B cell (primary cell): ENCODE data around the gene ALPL. TPM values are rescaled to one million over a fixed set of nuclear protein-coding genes. Genes with fewer than 3 reads are reported as not detected.

Experiments
- ATAC-seq: fragments of 200-7000 bp; cut with Tn5 transposase; one replicate; pipeline ENCODE4 v1.10.0; 2021; ENCODE audit warnings: low read depth, mild to moderate bottlenecking, moderate number of reproducible peaks, moderate library complexity
- CTCF ChIA-PET: fragments of 350-600 bp; sonication (Branson Sonifier 250); formaldehyde crosslinking; loops from one replicate; lab custom pipeline; 2021; ENCODE audit warnings: antibody characterized with exemption, inconsistent platforms; lab: Charles Lee
- POLR2A ChIA-PET: fragments of 350-600 bp; sonication (Branson Sonifier 250); formaldehyde crosslinking; loops from one replicate; lab custom pipeline; 2021; ENCODE audit warnings: antibody characterized with exemption; lab: Charles Lee
- DNase-seq: peaks from one replicate; pipeline ENCODE4 v3.0.0; 2013
- H2AFZ ChIP-seq: 2 replicates; pipeline ENCODE4 v1.6.1; 2012; ENCODE audit warnings: mild to moderate bottlenecking, low read depth, low read length; ENCODE audit not compliant: insufficient read depth, poor library complexity, severe bottlenecking
- H3K27ac ChIP-seq, 2 donors: 1 replicate in 1 of 2; 2 replicates in 1 of 2; pipeline ENCODE4 v1.5.1; 2012 to 2013; ENCODE audit warnings: low read length in 2 of 2, mild to moderate bottlenecking in 2 of 2, moderate library complexity in 1 of 2
- H3K27me3 ChIP-seq, 4 experiments: fragments of 200-600 bp in 1 of 4; sonication (generic) in 1 of 4; replicated peaks in 1 of 4; 1 replicate in 2 of 4; 2 replicates in 2 of 4; pipeline versions ENCODE4 v1.6.1 to v1.7.0; 2013 to 2016; ENCODE audit warnings: low read length in 3 of 4, mild to moderate bottlenecking in 2 of 4, mixed read lengths in 1 of 4, moderate library complexity in 1 of 4; ENCODE audit not compliant: insufficient read depth in 4 of 4, control insufficient read depth in 3 of 4; ENCODE audit errors: control extremely low read depth in 1 of 4
- H3K36me3 ChIP-seq, 2 experiments: replicated peaks in 1 of 2; 1 replicate in 1 of 2; 2 replicates in 1 of 2; pipeline versions ENCODE4 v1.6.1 to v1.7.1; 2013; ENCODE audit warnings: low read length in 1 of 2; ENCODE audit not compliant: insufficient read depth in 2 of 2, control insufficient read depth in 1 of 2; ENCODE audit errors: control extremely low read depth in 1 of 2, extremely low read depth in 1 of 2
- H3K4me1 ChIP-seq, 2 donors: fragments of 200-600 bp in 1 of 2; sonication (generic) in 1 of 2; 1 replicate in 1 of 2; 2 replicates in 1 of 2; pipeline versions ENCODE4 v1.5.1 to v1.6.1; 2013 to 2017; ENCODE audit warnings: low read length in 2 of 2; ENCODE audit not compliant: control insufficient read depth in 2 of 2, insufficient read depth in 2 of 2
- H3K4me2 ChIP-seq: replicated peaks from 2 replicates; pipeline ENCODE3; 2012; ENCODE audit warnings: mild to moderate bottlenecking, low read depth, low read length; ENCODE audit not compliant: poor library complexity, severe bottlenecking
- H3K4me3 ChIP-seq, 5 experiments: fragments of 200-600 bp in 1 of 5; sonication (generic) in 1 of 5; 1 replicate in 3 of 5; 2 replicates in 2 of 5; pipeline versions ENCODE4 v1.5.1 to v1.7.0; 2011 to 2016; ENCODE audit warnings: low read length in 4 of 5, mild to moderate bottlenecking in 4 of 5, low read depth in 2 of 5, control low read depth in 1 of 5, moderate library complexity in 1 of 5; ENCODE audit not compliant: insufficient read depth in 1 of 5; ENCODE audit errors: control extremely low read depth in 1 of 5, extremely low read depth in 1 of 5
- H3K79me2 ChIP-seq: fragments of 200-600 bp; sonication (generic); one replicate; pipeline ENCODE4 v1.6.0; 2016; ENCODE audit warnings: low read length; ENCODE audit not compliant: control insufficient read depth, insufficient read depth
- H3K9ac ChIP-seq: fragments of 200-600 bp; sonication (generic); 2 replicates; pipeline ENCODE4 v1.6.1; 2017; ENCODE audit warnings: mild to moderate bottlenecking, low read length, moderate library complexity
- H3K9me3 ChIP-seq, 3 donors: one replicate each; pipeline versions ENCODE4 v1.6.1 to v1.7.1; 2013; ENCODE audit warnings: low read length in 2 of 3; ENCODE audit not compliant: control insufficient read depth in 2 of 3, insufficient read depth in 1 of 3; ENCODE audit errors: control extremely low read depth in 1 of 3
- H4K20me1 ChIP-seq: 2 replicates; pipeline ENCODE4 v1.6.0; 2012; ENCODE audit warnings: mild to moderate bottlenecking, low read length; ENCODE audit not compliant: insufficient read depth, control insufficient read depth, poor library complexity, severe bottlenecking
- H3K27ac Mint-ChIP-seq: one replicate; pipeline ENCODE4 v1.8.0; 2021; ENCODE audit warnings: mixed read lengths
- H3K27me3 Mint-ChIP-seq: one replicate; pipeline ENCODE4 v1.8.0; 2021; ENCODE audit warnings: mixed read lengths
- H3K4me1 Mint-ChIP-seq: one replicate; pipeline ENCODE4 v1.8.0; 2021; ENCODE audit warnings: mixed read lengths
- H3K4me3 Mint-ChIP-seq: one replicate; pipeline ENCODE4 v1.8.0; 2021; ENCODE audit warnings: mixed read lengths
- H3K9me3 Mint-ChIP-seq: one replicate; pipeline ENCODE4 v1.8.0; 2022; ENCODE audit warnings: mixed read lengths; ENCODE audit not compliant: insufficient read depth
- CTCF ChIP-seq: fragments of 200-600 bp; IDR thresholded peaks from one replicate; pipeline ENCODE4 v1.8.0; 2022; ENCODE audit warnings: antibody characterized with exemption, mild to moderate bottlenecking
- EZH2 ChIP-seq: IDR thresholded peaks from 2 replicates; pipeline ENCODE4 v1.6.1; 2012; ENCODE audit warnings: borderline replicate concordance, low read depth, mild to moderate bottlenecking, moderate library complexity, low read length; ENCODE audit not compliant: insufficient read depth, poor library complexity, severe bottlenecking
- WGBS: methylation state at CpG from one replicate; pipeline ENCODE4 v1.1.5; 2013; ENCODE audit warnings: missing lambda C conversion rate; ENCODE audit not compliant: insufficient coverage; 5-methylcytosine and 5-hydroxymethylcytosine counted together
- intact Hi-C: fragments of 100-400 bp; cut with micrococcal nuclease; formaldehyde crosslinking; loops from one replicate; pipeline ENCODE4 v1.10.0; 2022
- polyA plus RNA-seq: library from polyadenylated mRNA; depleted of rRNA; stranded (reverse); fragments of >200 nt; gene quantifications from 2 replicates; pipeline ENCODE4 v1.2.3, GENCODE V29; 2012
- total RNA-seq, 2 donors: library from RNA; stranded (reverse); fragments of 120-200 nt in 1 of 2; gene quantifications; 1 replicate in 1 of 2; 2 replicates in 1 of 2; pipeline versions ENCODE4 v1.2.3 to v1.2.4, GENCODE V29; 2013 to 2022

ALPL gene
- total and polyA plus RNA-seq, 2 donors (not counting 1 experiment from before 2014, with no cell fraction given): 1.6 to 12.2 TPM

GRCh38 chr1:21537932-21538630 lies 28.9 kb downstream of the ALPL start:
- Mint-ChIP-seq H3K27ac (no peak overlapping the region), H3K4me1 (peaks cover 5% of the 10 kb centered on the region), H3K4me3 (no peak overlapping the region), H3K9me3 (no peaks in the 10 kb centered on the region), H3K27me3 (peaks cover 23% of the 10 kb centered on the region)
- Histone ChIP-seq H3K4me3 (no peak overlapping the region), H3K36me3 (no peaks in the 10 kb centered on the region), H3K9ac (no peak overlapping the region), H3K27ac (no peak overlapping the region), H3K4me2 (no peak overlapping the region), H3K27me3 (peaks cover 0 to 8% (median 4%) of the 10 kb centered on the region in 4 experiments), H4K20me1 (no peaks in the 10 kb centered on the region), H3K9me3 (peaks cover 0 to 9% (median 0%) of the 10 kb centered on the region in 3 donors), H2AFZ (no peak overlapping the region), H3K79me2 (no peaks in the 10 kb centered on the region), H3K4me1 (peaks cover 0 to 10% of the 10 kb centered on the region in 2 donors)
- ChIA-PET CTCF (interaction anchor here (1.1 to 8.8 kb wide), 3 partner anchors 20 to 170 kb away, joined by 3 to 186 read pairs (median 37); partner anchors contain the start of gene ALPL), POLR2A (no interaction called here)
- DNase-seq: no peak
- TF ChIP-seq CTCF (no peak), EZH2 (no peak)
- WGBS: 48% methylated on average over 23 of the region's 27 CpGs
- intact Hi-C loops: no loop called here
- no peak for ATAC-seq

- H3K27ac Mint-ChIP-seq: no peak overlapping the region
- peaks cover under 1% of the 10 kb centered on the region for H3K4me1 Mint-ChIP-seq
- peaks cover 0 to 3% of the 10 kb centered on the region in 2 donors for H3K4me1 ChIP-seq
- H3K27me3 ChIP-seq: peaks cover 0 to 8% (median 4%) of the 10 kb centered on the region in 4 experiments
- H3K9me3 ChIP-seq: peaks cover 0 to 9% (median 0%) of the 10 kb centered on the region in 3 donors
- H3K79me2 ChIP-seq: no peaks in the 10 kb centered on the region
- no peak for ATAC-seq
- ChIA-PET CTCF (no interaction called here), POLR2A (interaction anchor here (0.6 kb wide), 1 partner anchor 1193 kb away, joined by 3 read pairs; no protein-coding TSS in a partner anchor)
- H3K9me3 Mint-ChIP-seq: no peaks in the 10 kb centered on the region
- H3K9ac ChIP-seq: no peak overlapping the region
- H3K4me3 ChIP-seq: no peak overlapping the region
- intact Hi-C loops: no loop called here
- H3K36me3 ChIP-seq: no peaks in the 10 kb centered on the region
- H2AFZ ChIP-seq: no peak overlapping the region
- no peak overlapping the region for H3K4me3 Mint-ChIP-seq
- DNase-seq: no peak
- TF ChIP-seq EZH2: no peak
- TF ChIP-seq CTCF: no peak
- H3K27me3 Mint-ChIP-seq: peaks cover 23% of the 10 kb centered on the region
- H3K4me2 ChIP-seq: no peak overlapping the region
- no peak overlapping the region for H3K27ac ChIP-seq
- no peaks in the 10 kb centered on the region for H4K20me1 ChIP-seq
- 79% methylated on average over 12 of the region's 13 CpGs for WGBS
These were observed 30.7 kb downstream of the ALPL start for GRCh38 chr1:21539933-21540332.
